H4 (cell line): ENCODE results near the gene C1GALT1. TPM values are rescaled to one million over a fixed set of nuclear protein-coding genes. Genes with fewer than 3 reads are reported as not detected.
A peak's percentile ranks its signal among the peaks of the same experiment; 100 is the strongest.

Experiments
- DNase-seq: peaks from one replicate; pipeline ENCODE4 v3.0.0-alpha.2; 2015; ENCODE audit warnings: low spot score
- total RNA-seq: library from RNA; depleted of rRNA; stranded (reverse); fragments of >200 nt; shearing (Covaris generic); gene quantifications from 2 replicates; pipeline ENCODE4 v1.2.3, GENCODE V29; 2014

Gene C1GALT1
- total RNA-seq, 1 experiment from 2014 or later, result 77.0 TPM

GRCh38 chr7:7201578-7202374, 19.4 kb downstream of the C1GALT1 start:
- peak; percentile 31 for DNase-seq

GRCh38 chr7:7202375-7202720, 20.0 kb downstream of the C1GALT1 start:
- DNase-seq, result no peak

- DNase-seq, result no peak
Observed at GRCh38 chr7:7203813-7204575, 21.6 kb downstream of the C1GALT1 start.

- no peak for DNase-seq
Observed at GRCh38 chr7:7207876-7208275, 25.5 kb downstream of the C1GALT1 start.

- no peak for DNase-seq
Observed at GRCh38 chr7:7208520-7208919, 26.2 kb downstream of the C1GALT1 start.

GRCh38 chr7:7209412-7210050, 27.2 kb downstream of the C1GALT1 start:
- DNase-seq, result no peak

- no peak for DNase-seq
Observed at GRCh38 chr7:7210475-7211237, 28.3 kb downstream of the C1GALT1 start.

GRCh38 chr7:7212612-7213011, 30.3 kb downstream of the C1GALT1 start:
- DNase-seq, result no peak

- no peak for DNase-seq
Observed at GRCh38 chr7:7214398-7215347, 32.3 kb downstream of the C1GALT1 start.

GRCh38 chr7:7216279-7216678, 33.9 kb downstream of the C1GALT1 start:
- DNase-seq, result no peak

GRCh38 chr7:7219216-7219615, 36.9 kb downstream of the C1GALT1 start:
- no peak for DNase-seq

- no peak for DNase-seq
Observed at GRCh38 chr7:7220821-7221220, 38.5 kb downstream of the C1GALT1 start.

GRCh38 chr7:7221599-7222038, 39.3 kb downstream of the C1GALT1 start:
- peak; percentile 67 for DNase-seq

- DNase-seq, result no peak
Observed at GRCh38 chr7:7223250-7223649, 40.9 kb downstream of the C1GALT1 start.

- no peak for DNase-seq
Observed at GRCh38 chr7:7226407-7226806, 44.1 kb downstream of the C1GALT1 start.

- DNase-seq, result no peak
Observed at GRCh38 chr7:7228472-7228871, 46.1 kb downstream of the C1GALT1 start.

GRCh38 chr7:7228967-7229366, 46.6 kb downstream of the C1GALT1 start:
- no peak for DNase-seq

- no peak for DNase-seq
Observed at GRCh38 chr7:7231000-7231399, 48.7 kb downstream of the C1GALT1 start.

GRCh38 chr7:7231865-7232264, 49.5 kb downstream of the C1GALT1 start:
- no peak for DNase-seq

- DNase-seq, result no peak
Observed at GRCh38 chr7:7235347-7235746, 53.0 kb downstream of the C1GALT1 start.

- DNase-seq, result no peak
Observed at GRCh38 chr7:7236041-7236440, 53.7 kb downstream of the C1GALT1 start.
